Measurements from ENCODE around the gene SKA3.

GRCh38 chr13:21149568-21149967, 26.8 kb downstream of the SKA3 start:
- TF ChIP-seq YY1 (IDR thresholded peaks at IDR 0.05; ENCODE audit: insufficient read depth, insufficient read length) (no peak), ZNF274 (IDR thresholded peaks at IDR 0.05; ENCODE audit: low read depth, low read length) (no peak), SUZ12 (IDR thresholded peaks at IDR 0.05; ENCODE audit: extremely low read depth, insufficient read depth, insufficient read length) (no peak)
